OCI-LY7 (cell line): ENCODE measurements around the gene ADO. TPM values are rescaled to one million over a fixed set of nuclear protein-coding genes. Genes with fewer than 3 reads are reported as not detected.

Experiments
- BruUV-seq: library from RNA; stranded (reverse); fragments of 400-500 nt; replicated peaks from 2 replicates; lab custom pipeline; 2021; lab: Mats Ljungman, UMichigan
- CTCF ChIA-PET: fragments of 300-600 bp; sonication (Branson Sonifier 250); formaldehyde crosslinking; loops from one replicate; lab custom pipeline; 2022; ENCODE audit warnings: antibody characterized with exemption; ENCODE audit not compliant: unreplicated experiment; lab: Charles Lee
- POLR2A ChIA-PET: fragments of 300-600 bp; sonication (Branson Sonifier 250); formaldehyde crosslinking; loops from one replicate; lab custom pipeline; 2022; ENCODE audit warnings: antibody characterized with exemption; lab: Charles Lee
- DNase-seq: peaks from one replicate; pipeline ENCODE4 v3.0.0-alpha.2; 2015; ENCODE audit warnings: low spot score
- H2AFZ ChIP-seq: fragments of 200-600 bp; sonication (generic), shearing (Covaris generic); 2 replicates; pipeline ENCODE4 v1.6.1; 2014; ENCODE audit warnings: mild to moderate bottlenecking, antibody characterized with exemption, low read length, moderate library complexity
- H3K27ac ChIP-seq: fragments of 200-600 bp; sonication (generic); 2 replicates; pipeline ENCODE4 v1.5.1; 2014; ENCODE audit warnings: mixed run types, low read depth, mild to moderate bottlenecking, moderate library complexity, low read length, inconsistent platforms; ENCODE audit not compliant: poor library complexity, severe bottlenecking
- H3K36me3 ChIP-seq: fragments of 200-600 bp; sonication (generic); 2 replicates; pipeline ENCODE4 v1.6.1; 2014; ENCODE audit warnings: mild to moderate bottlenecking, antibody characterized with exemption, low read length, moderate library complexity, mixed read lengths; ENCODE audit not compliant: insufficient read depth
- H3K4me1 ChIP-seq: fragments of 200-600 bp; sonication (generic); 2 replicates; pipeline ENCODE4 v1.5.1; 2014; ENCODE audit warnings: mild to moderate bottlenecking, low read length; ENCODE audit not compliant: insufficient read depth, poor library complexity, severe bottlenecking
- H3K4me2 ChIP-seq: fragments of 200-600 bp; sonication (generic); 2 replicates; pipeline ENCODE4 v1.6.1; 2014; ENCODE audit warnings: mild to moderate bottlenecking, low read length
- H3K4me3 ChIP-seq: fragments of 200-600 bp; sonication (generic); 2 replicates; pipeline ENCODE4 v1.5.1; 2014; ENCODE audit warnings: mild to moderate bottlenecking, low read depth, low read length; ENCODE audit not compliant: poor library complexity, severe bottlenecking
- H3K79me2 ChIP-seq: fragments of 200-600 bp; sonication (generic); 2 replicates; pipeline ENCODE4 v1.6.1; 2016; ENCODE audit warnings: low read depth, mild to moderate bottlenecking, low read length, moderate library complexity, mixed read lengths; ENCODE audit not compliant: insufficient read depth
- H3K9me2 ChIP-seq: fragments of 200-600 bp; sonication (generic); 2 replicates; pipeline ENCODE4 v1.6.1; 2016; ENCODE audit warnings: mild to moderate bottlenecking, low read length, mixed read lengths; ENCODE audit not compliant: insufficient read depth
- H3K9me3 ChIP-seq: fragments of 200-600 bp; sonication (generic); 2 replicates; pipeline ENCODE4 v1.6.1; 2014; ENCODE audit warnings: mild to moderate bottlenecking, mixed run types, low read length, mixed read lengths
- H4K20me1 ChIP-seq: fragments of 200-600 bp; sonication (generic); 2 replicates; pipeline ENCODE4 v1.6.1; 2014; ENCODE audit warnings: mild to moderate bottlenecking, antibody characterized with exemption, low read length, moderate library complexity, mixed read lengths; ENCODE audit not compliant: insufficient read depth
- CTCF ChIP-seq: fragments of 200-600 bp; sonication (generic); conservative IDR thresholded peaks from 2 replicates; pipeline ENCODE4 v1.5.1; 2014; ENCODE audit warnings: mild to moderate bottlenecking, antibody characterized with exemption, low read length, moderate library complexity, mixed read lengths
- EZH2phosphoT487 ChIP-seq: fragments of 200-600 bp; sonication (generic); IDR thresholded peaks from 2 replicates; pipeline ENCODE4 v1.6.1; 2018; ENCODE audit warnings: low read depth, borderline replicate concordance, mild to moderate bottlenecking, mixed run types, antibody characterized with exemption, low read length, moderate library complexity, mixed read lengths
- intact Hi-C: fragments of 100-400 bp; cut with micrococcal nuclease; formaldehyde crosslinking; loops from one replicate; pipeline ENCODE4 v1.10.0; 2022; ENCODE audit not compliant: unreplicated experiment
- total RNA-seq, 2 experiments: library from RNA; depleted of rRNA in 1 of 2; stranded (reverse); fragments of >200 nt in 1 of 2; shearing (Covaris generic) in 1 of 2; gene quantifications; 2 replicates each; pipeline ENCODE4 v1.2.3, GENCODE V29; 2014 to 2022

ADO gene
- total RNA-seq, 2 experiments from 2014 or later: 30.3 to 43.1 TPM

GRCh38 chr10:62856021-62856420 lies 51.5 kb downstream of the ADO start:
- no peak overlapping the region for H3K4me2 ChIP-seq
- H3K4me1 ChIP-seq: peaks cover 20% of the 10 kb centered on the region
- DNase-seq: no peak
- ChIA-PET CTCF (no interaction called here), POLR2A (interaction anchor here (0.5 kb wide), 1 partner anchor 130 kb away, joined by 3 read pairs; no protein-coding TSS in a partner anchor)
- BruUV-seq: no TSS peak
- H3K27ac ChIP-seq: no peak overlapping the region
- TF ChIP-seq CTCF: no peak
- TF ChIP-seq EZH2phosphoT487: no peak
- H3K4me3 ChIP-seq: no peak overlapping the region
- no peaks in the 10 kb centered on the region for H3K36me3 ChIP-seq
- no peaks in the 10 kb centered on the region for H4K20me1 ChIP-seq
- H3K79me2 ChIP-seq: no peaks in the 10 kb centered on the region
- H3K9me3 ChIP-seq: no peaks in the 10 kb centered on the region
- H3K9me2 ChIP-seq: no peaks in the 10 kb centered on the region
- no peak overlapping the region for H2AFZ ChIP-seq
- intact Hi-C loops: no loop called here

Other genes starting within 250 kb of the ADO start
- gene EGR2, start 11.6 kb downstream of the ADO start, total RNA-seq (2014; rRNA removed; shearing (Covaris generic)): 0.08 TPM in 1 of 2 replicates, not detected in the other
- gene EGR2, start 11.6 kb downstream of the ADO start, total RNA-seq (2022): 0.19 and 0.30 TPM in 2 replicates